GM23248 (cell line): ENCODE results near the gene RFC5. TPM values are rescaled to one million over a fixed set of nuclear protein-coding genes. Genes with fewer than 3 reads are reported as not detected.

Experiments used
- DNase-seq: peaks from one replicate; pipeline ENCODE4 v3.0.0-alpha.2; 2015
- H2AFZ ChIP-seq: fragments of 200-600 bp; sonication (generic); 2 replicates; pipeline ENCODE4 v1.6.1; 2016; ENCODE audit warnings: antibody characterized with exemption
- H3F3A ChIP-seq: fragments of 200-600 bp; sonication (generic); 2 replicates; pipeline ENCODE4 v1.6.1; 2016; ENCODE audit warnings: mild to moderate bottlenecking, antibody characterized with exemption, mixed run types; ENCODE audit not compliant: insufficient read depth
- H3K27ac ChIP-seq: fragments of 200-600 bp; sonication (generic); 2 replicates; pipeline ENCODE4 v1.5.1; 2016; ENCODE audit warnings: mild to moderate bottlenecking
- H3K27me3 ChIP-seq: fragments of 200-600 bp; sonication (generic); replicated peaks from 2 replicates; pipeline ENCODE4 v1.6.1; 2016; ENCODE audit warnings: mild to moderate bottlenecking; ENCODE audit not compliant: insufficient read depth
- H3K36me3 ChIP-seq: fragments of 200-600 bp; sonication (generic); 2 replicates; pipeline ENCODE4 v1.6.1; 2016; ENCODE audit warnings: low read depth, mild to moderate bottlenecking
- H3K4me1 ChIP-seq: fragments of 200-600 bp; sonication (generic); 2 replicates; pipeline ENCODE4 v1.6.1; 2016; ENCODE audit warnings: mild to moderate bottlenecking; ENCODE audit not compliant: insufficient read depth
- H3K4me2 ChIP-seq: fragments of 200-600 bp; sonication (generic); one replicate; pipeline ENCODE4 v1.6.1; 2016; ENCODE audit warnings: mild to moderate bottlenecking; ENCODE audit not compliant: unreplicated experiment
- H3K4me3 ChIP-seq: fragments of 200-600 bp; sonication (generic); 2 replicates; pipeline ENCODE4 v1.5.1; 2016; ENCODE audit warnings: mild to moderate bottlenecking
- H3K79me2 ChIP-seq: fragments of 200-600 bp; sonication (generic); 2 replicates; pipeline ENCODE4 v1.6.1; 2016; ENCODE audit warnings: mild to moderate bottlenecking; ENCODE audit not compliant: insufficient read depth
- H3K9ac ChIP-seq: fragments of 200-600 bp; sonication (generic); 2 replicates; pipeline ENCODE4 v1.6.1; 2016; ENCODE audit warnings: mild to moderate bottlenecking
- H3K9me2 ChIP-seq: fragments of 200-600 bp; sonication (generic); 2 replicates; pipeline ENCODE4 v1.6.1; 2016; ENCODE audit warnings: mixed run types, mild to moderate bottlenecking, moderate library complexity; ENCODE audit not compliant: insufficient read depth
- H3K9me3 ChIP-seq: fragments of 200-600 bp; sonication (generic); one replicate; pipeline ENCODE4 v1.6.1; 2017; ENCODE audit warnings: low read depth
- H4K20me1 ChIP-seq: fragments of 200-600 bp; sonication (generic); 2 replicates; pipeline ENCODE4 v1.6.0; 2016; ENCODE audit not compliant: insufficient read depth
- EZH2 ChIP-seq: fragments of 200-600 bp; sonication (generic); IDR thresholded peaks from 2 replicates; pipeline ENCODE4 v1.6.1; 2018; ENCODE audit warnings: antibody characterized with exemption, mild to moderate bottlenecking; ENCODE audit not compliant: insufficient read depth, poor library complexity, severe bottlenecking
- EZH2phosphoT487 ChIP-seq: fragments of 200-600 bp; sonication (generic); IDR thresholded peaks from 2 replicates; pipeline ENCODE4 v1.6.1; 2018; ENCODE audit warnings: antibody characterized with exemption, moderate library complexity, mild to moderate bottlenecking, low read depth; ENCODE audit not compliant: insufficient read depth
- WGBS, 2 experiments: methylation state at CpG; one replicate each; pipeline ENCODE4 v1.1.6; 2015 to 2017; ENCODE audit warnings: low lambda C conversion rate in 2 of 2, low coverage in 1 of 2; ENCODE audit errors: missing lambda C conversion rate in 2 of 2; 5-methylcytosine and 5-hydroxymethylcytosine counted together
- in situ Hi-C: fragments of 300-500 bp; cut with MboI; formaldehyde crosslinking; loops from 2 replicates; pipeline ENCODE4 v1.15.0; 2020
- polyA plus RNA-seq: library from polyadenylated mRNA; unstranded; fragments of >200 nt; fragmentation: Nextera tagmentation; extraction: Ambion mirVana; gene quantifications from 2 replicates; pipeline ENCODE4 v1.2.1, GENCODE V29; 2016
- total RNA-seq: library from RNA; depleted of rRNA; stranded (reverse); fragments of >200 nt; shearing (Covaris generic); gene quantifications from 2 replicates; pipeline ENCODE4 v1.2.3, GENCODE V29; 2014

RFC5 gene
- total and polyA plus RNA-seq, 2 experiments from 2014 or later: 15.2 to 21.4 TPM

DNA sequence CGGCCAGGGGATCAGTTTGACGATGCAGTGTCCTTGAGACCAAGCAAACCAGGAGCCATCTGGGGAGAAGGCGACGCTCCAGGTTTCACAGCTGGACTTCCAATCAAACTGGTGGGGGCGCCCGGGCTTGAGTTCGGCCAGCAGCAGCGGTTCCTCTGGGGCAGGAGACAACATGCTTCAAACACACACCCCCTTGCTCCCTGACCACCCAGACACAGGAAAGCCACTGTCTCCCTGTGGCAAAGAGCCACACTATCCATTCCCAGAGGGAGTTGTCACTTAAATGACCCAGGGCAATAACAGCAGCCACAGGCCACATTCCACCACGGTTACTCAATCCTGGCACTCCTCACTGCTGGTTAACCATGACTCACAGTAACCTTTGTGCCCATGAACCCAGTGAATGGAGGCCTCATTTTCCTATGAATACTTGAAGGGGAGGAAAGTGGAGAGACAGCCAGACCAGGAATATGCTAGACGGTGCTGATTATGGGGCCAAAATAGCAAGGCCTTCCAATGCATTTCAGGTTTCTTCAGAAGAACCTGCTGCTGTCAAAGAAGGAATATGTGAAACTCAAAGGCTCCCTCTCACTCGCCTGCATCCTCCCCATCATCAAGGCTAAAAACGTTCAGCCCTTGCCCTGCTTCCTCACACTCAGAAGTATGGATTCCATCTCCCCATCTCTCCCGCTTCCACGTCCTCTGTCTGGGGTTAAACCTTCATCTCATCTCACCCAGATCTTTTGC, 36.0 kb downstream of the RFC5 start:
- TF ChIP-seq EZH2 (no peak), EZH2phosphoT487 (0 out of 2 replicates have a peak, but pooled peaks have one; percentile 80)
- Histone ChIP-seq H3K36me3 (peaks cover 29% of the 10 kb centered on the region; the same call in 1 of the 2 replicates), H3K9me3 (no peaks in the 10 kb centered on the region), H3K27me3 (no peaks in the 10 kb centered on the region), H3K79me2 (peaks cover 94% of the 10 kb centered on the region), H3F3A (peaks cover 49% of the 10 kb centered on the region), H3K9ac (peak overlapping the region; percentile 46), H4K20me1 (no peaks in the 10 kb centered on the region), H2AFZ (no peak overlapping the region), H3K4me2 (peak overlapping the region; percentile 40), H3K9me2 (no peaks in the 10 kb centered on the region), H3K27ac (peak overlapping the region; percentile 77), H3K4me1 (peaks cover 34% of the 10 kb centered on the region), H3K4me3 (peak overlapping the region; percentile 3; the same call in 1 of the 2 replicates)
- in situ Hi-C loops: no loop called here
- WGBS, 2 experiments: 27% methylated on average over 14 of the region's 14 CpGs
- DNase-seq: peak; percentile 96

DNA sequence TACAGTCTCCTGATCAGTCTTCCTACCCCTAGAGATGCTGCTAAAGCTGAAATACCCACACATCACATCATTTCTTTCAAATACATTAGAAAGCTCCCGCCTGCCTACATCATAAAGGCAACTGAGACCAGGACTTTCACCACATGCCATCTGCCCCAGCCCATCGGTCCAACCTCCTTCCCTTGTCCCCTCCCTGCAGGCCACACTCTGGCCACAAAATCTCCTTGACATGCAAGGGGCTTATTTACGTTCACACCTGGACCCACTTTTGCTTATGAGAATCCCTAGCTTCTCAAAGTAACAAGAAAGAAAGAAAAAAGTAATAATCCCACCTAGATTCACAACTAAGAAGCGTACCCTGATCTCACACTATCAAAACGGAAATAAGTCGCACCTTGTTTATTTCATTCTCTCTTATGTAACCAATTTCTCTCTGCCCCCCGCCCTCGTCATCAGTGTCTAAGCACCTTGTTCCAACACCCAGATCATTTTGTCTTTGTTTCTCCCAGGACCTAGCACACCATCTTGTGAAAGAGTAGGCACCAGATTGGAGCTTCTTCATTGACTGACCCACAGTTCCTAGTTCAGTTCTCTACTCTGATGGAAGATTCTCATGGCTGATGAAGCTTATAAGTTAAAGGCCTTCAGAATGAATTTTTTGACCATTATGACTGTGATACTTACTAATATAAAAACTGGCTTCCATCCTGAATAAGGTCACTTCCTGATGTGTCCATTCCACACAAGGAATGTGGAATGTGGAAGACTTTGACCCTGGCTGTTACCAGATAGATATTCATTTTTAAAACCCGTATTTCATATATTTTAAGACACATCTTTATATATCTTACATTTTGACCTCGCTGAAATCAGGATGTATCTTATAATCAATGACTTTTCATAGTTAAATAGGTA, 36.8 kb downstream of the RFC5 start:
- peak overlapping the region; percentile 3; the same call in 1 of the 2 replicates for H3K4me3 ChIP-seq
- no peaks in the 10 kb centered on the region for H3K9me2 ChIP-seq
- H4K20me1 ChIP-seq: no peaks in the 10 kb centered on the region
- H3K27me3 ChIP-seq: no peaks in the 10 kb centered on the region
- peak overlapping the region; percentile 40 for H3K4me2 ChIP-seq
- in situ Hi-C loops: no loop called here
- H2AFZ ChIP-seq: no peak overlapping the region
- peak overlapping the region; percentile 77 for H3K27ac ChIP-seq
- DNase-seq: peak; percentile 52
- peaks cover 29% of the 10 kb centered on the region; the same call in 1 of the 2 replicates for H3K36me3 ChIP-seq
- no peaks in the 10 kb centered on the region for H3K9me3 ChIP-seq
- H3F3A ChIP-seq: peaks cover 49% of the 10 kb centered on the region
- peaks cover 34% of the 10 kb centered on the region for H3K4me1 ChIP-seq
- TF ChIP-seq EZH2: no peak
- peak overlapping the region; percentile 32; the same call in 1 of the 2 replicates for H3K9ac ChIP-seq
- 84 to 86% methylated on average over 10 of the region's 10 CpGs for WGBS, 2 experiments
- H3K79me2 ChIP-seq: peaks cover 94% of the 10 kb centered on the region

DNA sequence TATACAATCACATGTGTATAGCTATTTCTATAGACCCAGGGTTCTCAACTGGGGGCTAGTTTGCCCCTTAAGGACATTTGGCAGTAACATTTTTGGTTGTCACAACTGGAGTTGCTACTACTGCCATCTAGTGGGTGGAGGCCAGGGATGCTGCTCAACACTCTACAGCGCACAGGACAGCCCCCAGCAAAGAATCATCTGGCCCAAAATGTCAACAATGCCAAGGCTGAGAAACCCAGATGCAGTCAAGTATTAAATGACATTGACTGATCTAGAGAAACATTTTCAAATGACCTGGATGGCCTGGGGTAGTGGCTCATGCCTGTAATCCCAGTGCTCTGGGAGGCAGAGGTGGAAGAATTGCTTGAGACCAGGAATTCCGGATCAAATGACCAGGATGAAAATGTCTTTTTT, 38.6 kb downstream of the RFC5 start:
- Histone ChIP-seq H3K4me3 (no peak overlapping the region), H3K27me3 (no peaks in the 10 kb centered on the region), H3K79me2 (peaks cover 91% of the 10 kb centered on the region), H3K4me2 (no peak overlapping the region), H3F3A (peaks cover 63% of the 10 kb centered on the region), H4K20me1 (no peaks in the 10 kb centered on the region), H3K27ac (no peak overlapping the region), H3K9ac (no peak overlapping the region), H3K4me1 (peaks cover 46% of the 10 kb centered on the region), H3K36me3 (peaks cover 18% of the 10 kb centered on the region; the same call in 1 of the 2 replicates), H2AFZ (no peak overlapping the region), H3K9me2 (no peaks in the 10 kb centered on the region), H3K9me3 (no peaks in the 10 kb centered on the region)
- 53 to 67% methylated on average over 2 of the region's 2 CpGs for WGBS, 2 experiments
- in situ Hi-C loops: no loop called here
- DNase-seq: peak; percentile 54
- TF ChIP-seq EZH2 (no peak), EZH2phosphoT487 (no peak)
